Vagina (tissue), 2 donors: ENCODE results near the gene GRIFIN.

ENCODE experiments used
- POLR2A ChIP-seq, 2 donors: fragments of 450-650 bp; IDR thresholded peaks; one replicate each; pipeline ENCODE4 v1.6.1; 2017; ENCODE audit warnings: antibody characterized with exemption in 2 of 2, mild to moderate bottlenecking in 2 of 2, moderate library complexity in 2 of 2
- TF ChIP-seq, protein P1 (sequence below), 3 experiments: fragments of 450-650 bp in 2 of 3; fragments of 200-600 bp in 1 of 3; sonication (generic) in 1 of 3; IDR thresholded peaks; one replicate each; pipeline ENCODE4 v1.5.1; 2017 to 2019; ENCODE audit warnings: antibody characterized with exemption in 3 of 3, mild to moderate bottlenecking in 2 of 3, moderate library complexity in 2 of 3

- TF ChIP-seq POLR2A (IDR thresholded peaks at IDR 0.05) = no peak
- TF ChIP-seq, protein P1, sequence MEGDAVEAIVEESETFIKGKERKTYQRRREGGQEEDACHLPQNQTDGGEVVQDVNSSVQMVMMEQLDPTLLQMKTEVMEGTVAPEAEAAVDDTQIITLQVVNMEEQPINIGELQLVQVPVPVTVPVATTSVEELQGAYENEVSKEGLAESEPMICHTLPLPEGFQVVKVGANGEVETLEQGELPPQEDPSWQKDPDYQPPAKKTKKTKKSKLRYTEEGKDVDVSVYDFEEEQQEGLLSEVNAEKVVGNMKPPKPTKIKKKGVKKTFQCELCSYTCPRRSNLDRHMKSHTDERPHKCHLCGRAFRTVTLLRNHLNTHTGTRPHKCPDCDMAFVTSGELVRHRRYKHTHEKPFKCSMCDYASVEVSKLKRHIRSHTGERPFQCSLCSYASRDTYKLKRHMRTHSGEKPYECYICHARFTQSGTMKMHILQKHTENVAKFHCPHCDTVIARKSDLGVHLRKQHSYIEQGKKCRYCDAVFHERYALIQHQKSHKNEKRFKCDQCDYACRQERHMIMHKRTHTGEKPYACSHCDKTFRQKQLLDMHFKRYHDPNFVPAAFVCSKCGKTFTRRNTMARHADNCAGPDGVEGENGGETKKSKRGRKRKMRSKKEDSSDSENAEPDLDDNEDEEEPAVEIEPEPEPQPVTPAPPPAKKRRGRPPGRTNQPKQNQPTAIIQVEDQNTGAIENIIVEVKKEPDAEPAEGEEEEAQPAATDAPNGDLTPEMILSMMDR (IDR thresholded peaks at IDR 0.05) = no peak
Measured at GRCh38 chr7:2508327-2509215, 32.4 kb upstream of the GRIFIN start.
